MCF 10A (cell line): ENCODE measurements around the gene SIRT3. TPM values are rescaled to one million over a fixed set of nuclear protein-coding genes. Genes with fewer than 3 reads are reported as not detected.
A peak's percentile ranks its signal among the peaks of the same experiment; 100 is the strongest.
"Not testable (repeated sequence)": the region's sequence is repeated elsewhere in the genome, so short reads cannot be mapped to it uniquely, and the experiment has no call there.

Experiments used
- BruUV-seq: library from RNA; stranded (reverse); fragments of 400-500 nt; replicated peaks from 2 replicates; lab custom pipeline; 2021; lab: Mats Ljungman, UMichigan
- CTCF ChIA-PET: fragments of 300-600 bp; sonication (Branson Sonifier 250); formaldehyde crosslinking; extraction: SDS; loops from one replicate; lab custom pipeline; 2021; ENCODE audit warnings: antibody characterized with exemption, inconsistent platforms; lab: Yijun Ruan, JAX
- POLR2A ChIA-PET: fragments of 300-600, 350-650 bp; sonication (Branson Sonifier 250); formaldehyde crosslinking; extraction: SDS; loops from one replicate; lab custom pipeline; 2020; ENCODE audit warnings: antibody characterized with exemption, inconsistent platforms; lab: Yijun Ruan, JAX
- DNase-seq: peaks from one replicate; pipeline ENCODE4 v3.0.0-alpha.2; 2018; ENCODE audit not compliant: unreplicated experiment
- H3K27ac Mint-ChIP-seq: one replicate; pipeline ENCODE4 v1.8.0; 2022; ENCODE audit warnings: mild to moderate bottlenecking, low read depth, mixed read lengths; ENCODE audit not compliant: unreplicated experiment
- H3K27me3 Mint-ChIP-seq: one replicate; pipeline ENCODE4 v1.8.0; 2022; ENCODE audit warnings: mixed read lengths; ENCODE audit not compliant: insufficient read depth, unreplicated experiment
- H3K36me3 Mint-ChIP-seq: one replicate; pipeline ENCODE4 v1.8.0; 2022; ENCODE audit warnings: mild to moderate bottlenecking, moderate library complexity, mixed read lengths; ENCODE audit not compliant: insufficient read depth, unreplicated experiment
- H3K4me1 Mint-ChIP-seq: one replicate; pipeline ENCODE4 v1.8.0; 2022; ENCODE audit warnings: mixed read lengths; ENCODE audit not compliant: insufficient read depth, unreplicated experiment
- H3K4me3 Mint-ChIP-seq: one replicate; pipeline ENCODE4 v1.8.0; 2022; ENCODE audit warnings: mild to moderate bottlenecking, moderate library complexity, mixed read lengths; ENCODE audit not compliant: unreplicated experiment
- H3K9me3 Mint-ChIP-seq: one replicate; pipeline ENCODE4 v1.8.0; 2022; ENCODE audit warnings: mixed read lengths; ENCODE audit not compliant: unreplicated experiment
- CTCF ChIP-seq: fragments of 200-600 bp; IDR thresholded peaks from one replicate; pipeline ENCODE4 v1.8.0; 2022; ENCODE audit warnings: antibody characterized with exemption, mild to moderate bottlenecking; ENCODE audit not compliant: unreplicated experiment
- intact Hi-C: fragments of 100-400 bp; cut with micrococcal nuclease; formaldehyde crosslinking; loops from 2 replicates; pipeline ENCODE4 v1.14.1; 2022
- total RNA-seq: library from RNA; stranded (reverse); gene quantifications from 2 replicates; pipeline ENCODE4 v1.2.3, GENCODE V29; 2022

Gene SIRT3
- total RNA-seq, 1 experiment from 2014 or later: 19.8 TPM

GRCh38 chr11:197741-198235 lies 38.4 kb downstream of the SIRT3 start:
- BruUV-seq: no TSS peak
- no peaks in the 10 kb centered on the region for H3K36me3 Mint-ChIP-seq
- H3K27me3 Mint-ChIP-seq: no peaks in the 10 kb centered on the region
- no peak overlapping the region for H3K4me3 Mint-ChIP-seq
- intact Hi-C loops: no loop called here
- no peak for DNase-seq
- ChIA-PET CTCF (interaction anchor here (0.6 kb wide), 1 partner anchor 192 kb away, joined by 3 read pairs; no protein-coding TSS in a partner anchor), POLR2A (interaction anchor here (1.0 to 1.3 kb wide), 2 partner anchors 9 to 161 kb away, joined by 4 to 5 read pairs; partner anchors contain the start of genes BET1L and RIC8A)
- TF ChIP-seq CTCF: no peak
- peak overlapping the region; percentile 31 for H3K27ac Mint-ChIP-seq
- H3K9me3 Mint-ChIP-seq: no peaks in the 10 kb centered on the region
- H3K4me1 Mint-ChIP-seq: no peaks in the 10 kb centered on the region

- CTCF ChIA-PET: interaction anchor here (0.6 kb wide), 1 partner anchor 193 kb away, joined by 3 read pairs; no protein-coding TSS in a partner anchor
- Mint-ChIP-seq H3K27ac (no peak overlapping the region), H3K36me3 (no peaks in the 10 kb centered on the region), H3K27me3 (no peaks in the 10 kb centered on the region), H3K4me1 (no peaks in the 10 kb centered on the region), H3K4me3 (no peak overlapping the region), H3K9me3 (no peaks in the 10 kb centered on the region)
- intact Hi-C loops: no loop called here
- no TSS peak for BruUV-seq
- TF ChIP-seq CTCF: no peak
- no peak for DNase-seq
- POLR2A ChIA-PET: interaction anchor here (0.7 to 1.3 kb wide), 3 partner anchors 10 to 236 kb away, joined by 4 to 5 read pairs (median 4); partner anchors contain the start of genes BET1L and RIC8A
Observed at GRCh38 chr11:196786-197731, 39.1 kb downstream of the SIRT3 start.

GRCh38 chr11:193481-193880 lies 42.7 kb downstream of the SIRT3 start:
- CTCF ChIA-PET: not testable (repeated sequence)

GRCh38 chr11:192674-193128 lies 43.4 kb downstream of the SIRT3 start, which contains the start of gene SCGB1C1:
Gene SCGB1C1, plus strand, starts transcription at chr11:193078. Its CDS starts 22 bp downstream, at chr11:193100.
- POLR2A ChIA-PET, BruUV-seq, H3K27me3 Mint-ChIP-seq, DNase-seq, H3K9me3 Mint-ChIP-seq, CTCF ChIA-PET, H3K36me3 Mint-ChIP-seq, H3K4me1 Mint-ChIP-seq, H3K4me3 Mint-ChIP-seq, intact Hi-C loops, H3K27ac Mint-ChIP-seq: not testable (repeated sequence)

More at GRCh38 chr11:193481-193880, 42.7 kb downstream of the SIRT3 start:
- H3K27me3 Mint-ChIP-seq, H3K4me3 Mint-ChIP-seq, H3K27ac Mint-ChIP-seq, BruUV-seq, intact Hi-C loops, H3K36me3 Mint-ChIP-seq, POLR2A ChIA-PET, DNase-seq, H3K9me3 Mint-ChIP-seq, H3K4me1 Mint-ChIP-seq: not testable (repeated sequence)
